Aorta (tissue), 5 donors: ENCODE measurements around the gene IGF1R. TPM values are rescaled to one million over a fixed set of nuclear protein-coding genes. Genes with fewer than 3 reads are reported as not detected.

Experiments used
- ATAC-seq: fragments of 200-7000 bp; cut with Tn5 transposase; one replicate; pipeline ENCODE4 v1.9.1; 2022; ENCODE audit warnings: moderate library complexity; ENCODE audit not compliant: low FRiP score
- DNase-seq, 2 donors: peaks; one replicate each; pipeline ENCODE4 v3.0.0-alpha.2; 2020
- H3K27ac ChIP-seq, 2 donors: one replicate each; pipeline ENCODE4 v1.5.1; 2013; ENCODE audit warnings: low read length in 2 of 2, mild to moderate bottlenecking in 2 of 2, moderate library complexity in 2 of 2, control low read depth in 1 of 2, inconsistent platforms in 1 of 2, low read depth in 1 of 2
- H3K27me3 ChIP-seq, 2 donors: one replicate each; pipeline ENCODE4 v1.6.1; 2013; ENCODE audit warnings: control low read depth in 1 of 2, low read length in 1 of 2, mild to moderate bottlenecking in 1 of 2, moderate library complexity in 1 of 2; ENCODE audit not compliant: insufficient read depth in 2 of 2, control insufficient read depth in 1 of 2
- H3K36me3 ChIP-seq, 2 donors: one replicate each; pipeline ENCODE4 v1.6.1; 2013; ENCODE audit warnings: control low read depth in 1 of 2, low read length in 1 of 2, mild to moderate bottlenecking in 1 of 2; ENCODE audit not compliant: insufficient read depth in 2 of 2, control insufficient read depth in 1 of 2
- H3K4me1 ChIP-seq, 2 donors: one replicate each; pipeline ENCODE4 v1.6.1; 2013; ENCODE audit warnings: low read length in 2 of 2, control low read depth in 1 of 2, mild to moderate bottlenecking in 1 of 2, moderate library complexity in 1 of 2; ENCODE audit not compliant: insufficient read depth in 2 of 2, control insufficient read depth in 1 of 2
- H3K4me3 ChIP-seq, 2 donors: one replicate each; pipeline ENCODE4 v1.5.1; 2013; ENCODE audit warnings: low read length in 2 of 2, control low read depth in 1 of 2, mild to moderate bottlenecking in 1 of 2
- H3K9me3 ChIP-seq: one replicate; pipeline ENCODE4 v1.6.1; 2013; ENCODE audit warnings: mild to moderate bottlenecking, low read length; ENCODE audit not compliant: control insufficient read depth
- WGBS, 2 donors: extraction: QIAGEN DNeasy Blood & Tissue Kit; methylation state at CpG; one replicate each; pipeline ENCODE4 v1.1.7; 2013; 5-methylcytosine and 5-hydroxymethylcytosine counted together
- intact Hi-C, 2 donors: fragments of 100-400 bp; cut with DNase I; formaldehyde crosslinking; loops; one replicate each; pipeline versions ENCODE4 v1.14.2 to v1.15.0; 2022
- polyA plus RNA-seq, 2 donors: library from polyadenylated mRNA; stranded (reverse); fragments of 200-250 nt; gene quantifications; one replicate each; pipeline ENCODE4 v1.2.3, GENCODE V29; 2013
- total RNA-seq, 2 donors: library from RNA; stranded (reverse); fragmentation: NEBNext Ultra II Directional; extraction: Animal tissue kit (Norgen Biotek cat#: 25700); gene quantifications; one replicate each; pipeline ENCODE4 v1.2.1, GENCODE V29; 2021
- donor health status: healthy with polysubstance abuse.
- donor health status: Bipolar disorder and iron deficiency.
- donor health status: DM: no; HTN: no; CAD: no.
- donor health status: DM: no; HTN: no; CAD: no.
- donor health status: DM: yes; HTN: yes; CAD: no.

IGF1R gene
- total and polyA plus RNA-seq, 4 donors: 7.5 to 137 (median 50.7) TPM

DNA sequence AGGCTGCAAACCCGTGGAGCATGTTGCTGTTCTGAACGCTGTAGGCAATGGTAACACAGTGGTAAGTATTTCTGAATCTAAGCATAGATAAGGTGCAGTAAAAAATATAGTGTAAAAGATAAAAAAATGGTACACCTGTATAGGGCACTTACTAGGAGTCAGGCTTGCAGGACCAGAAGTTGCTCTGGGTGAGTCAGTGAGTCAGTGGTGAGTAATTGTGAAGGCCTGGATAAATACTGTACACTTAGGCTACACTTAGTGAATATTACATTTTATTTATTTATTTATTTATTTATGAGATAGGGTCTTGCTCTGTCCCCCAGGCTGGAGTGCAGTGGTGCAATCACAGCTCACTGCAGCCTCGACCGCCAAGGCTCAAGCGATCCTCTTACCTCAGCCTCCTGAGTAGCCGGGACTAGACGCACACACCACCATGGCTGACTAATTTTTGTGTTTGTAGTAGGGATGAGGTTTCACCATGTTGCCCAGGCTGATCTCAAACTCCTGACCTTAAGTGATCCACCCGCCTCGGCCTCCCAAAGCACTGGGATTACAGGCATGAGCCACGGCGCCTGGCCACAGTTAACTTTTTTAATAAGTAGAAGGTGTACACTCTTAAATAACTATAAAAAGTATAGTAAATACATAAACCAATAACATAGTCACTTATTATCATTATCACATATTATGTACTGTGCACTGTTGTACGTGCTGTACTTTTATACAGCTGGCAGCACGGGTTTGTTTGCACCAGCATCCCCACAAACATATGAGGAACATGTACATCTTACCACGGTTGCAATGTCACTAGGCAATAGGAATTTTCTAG is 155.1 kb downstream of the IGF1R start:
- intact Hi-C loops: no loop called here
- Histone ChIP-seq H3K36me3 (no peaks in the 10 kb centered on the region), H3K9me3 (no peaks in the 10 kb centered on the region), H3K4me1 (peaks cover 5 to 20% of the 10 kb centered on the region in 2 donors), H3K4me3 (no peak overlapping the region), H3K27me3 (no peaks in the 10 kb centered on the region), H3K27ac (no peak overlapping the region)
- DNase-seq: no peak
- no peak for ATAC-seq
- 93 to 95% methylated on average over 14 of the region's 14 CpGs for WGBS, 2 donors

DNA sequence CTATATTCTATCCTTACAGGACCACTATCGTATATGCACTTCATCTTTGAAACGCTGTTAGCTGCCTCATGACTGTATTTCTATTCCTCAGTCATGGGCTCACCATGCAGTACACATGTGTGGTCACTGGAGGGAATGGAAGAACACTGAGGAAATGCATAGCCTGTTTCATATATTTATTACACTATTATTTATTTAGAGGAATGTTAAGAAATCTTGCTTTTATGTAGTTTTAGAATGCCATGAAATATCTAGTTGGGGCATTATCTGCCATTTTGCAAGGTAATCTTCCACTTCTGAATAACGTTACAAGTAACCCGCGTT is 155.7 kb downstream of the IGF1R start:
- H3K4me1 ChIP-seq: peaks cover 5 to 17% of the 10 kb centered on the region in 2 donors

DNA sequence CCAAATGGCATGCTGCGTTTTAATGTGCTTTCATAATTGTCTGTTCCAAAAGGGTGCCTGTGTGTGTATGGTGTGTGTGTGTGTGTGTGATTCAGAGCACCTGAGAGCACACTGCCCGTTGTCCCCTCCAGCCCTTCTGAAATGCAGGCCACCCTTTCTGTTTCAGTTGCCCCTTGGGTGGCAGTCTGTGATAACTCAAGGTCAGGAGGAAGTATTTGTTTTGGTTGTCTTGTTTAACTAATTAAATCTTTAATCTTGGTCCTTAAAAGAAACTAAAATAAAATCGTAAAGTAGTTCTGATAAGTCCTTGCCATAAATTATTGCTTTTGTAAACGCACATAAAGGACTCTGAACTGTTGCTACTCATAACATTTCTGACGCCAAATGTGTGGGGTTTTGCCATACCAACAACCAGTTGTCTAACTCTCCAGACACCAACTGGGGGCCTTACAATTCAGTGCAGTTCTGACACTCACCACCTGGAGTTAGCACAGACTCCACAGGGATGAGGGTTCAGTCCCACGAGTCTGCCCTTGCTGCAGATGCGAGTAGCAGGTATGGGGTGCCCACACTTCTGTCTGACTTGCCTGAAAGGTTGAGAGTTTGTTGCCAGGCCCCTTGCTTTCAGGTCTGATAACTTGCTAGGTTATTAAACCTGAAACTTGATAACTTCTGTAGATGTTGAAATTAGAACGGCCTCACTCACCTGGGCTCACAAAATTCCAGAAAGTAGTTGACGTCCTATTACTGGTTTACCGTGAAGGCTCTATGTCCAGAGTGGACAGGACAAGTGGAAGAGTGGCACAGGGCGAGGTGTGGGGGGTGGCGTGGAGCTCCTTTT is 157.3 kb downstream of the IGF1R start:
- no peak for DNase-seq
- no peak for ATAC-seq
- intact Hi-C loops: loop anchor here in 1 of 2 donors (5.0 kb wide), 1 partner anchor 37 kb away; no protein-coding TSS in a partner anchor
- H3K4me1 ChIP-seq: peaks cover 4 to 9% of the 10 kb centered on the region in 2 donors
- WGBS, 2 donors: 63 to 64% methylated on average over 12 of the region's 12 CpGs
- no peak overlapping the region for H3K27ac ChIP-seq
- no peak overlapping the region for H3K4me3 ChIP-seq
- no peaks in the 10 kb centered on the region for H3K36me3 ChIP-seq
- no peaks in the 10 kb centered on the region for H3K27me3 ChIP-seq
- H3K9me3 ChIP-seq: no peaks in the 10 kb centered on the region

More for the DNA sequence above, 155.7 kb downstream of the IGF1R start:
- 85 to 92% methylated on average over 5 of the region's 5 CpGs for WGBS, 2 donors
- H3K9me3 ChIP-seq: no peaks in the 10 kb centered on the region
- DNase-seq: no peak
- no peak overlapping the region for H3K27ac ChIP-seq
- no peaks in the 10 kb centered on the region for H3K36me3 ChIP-seq
- no peak for ATAC-seq
- H3K27me3 ChIP-seq: no peaks in the 10 kb centered on the region
- no peak overlapping the region for H3K4me3 ChIP-seq
- intact Hi-C loops: no loop called here

DNA sequence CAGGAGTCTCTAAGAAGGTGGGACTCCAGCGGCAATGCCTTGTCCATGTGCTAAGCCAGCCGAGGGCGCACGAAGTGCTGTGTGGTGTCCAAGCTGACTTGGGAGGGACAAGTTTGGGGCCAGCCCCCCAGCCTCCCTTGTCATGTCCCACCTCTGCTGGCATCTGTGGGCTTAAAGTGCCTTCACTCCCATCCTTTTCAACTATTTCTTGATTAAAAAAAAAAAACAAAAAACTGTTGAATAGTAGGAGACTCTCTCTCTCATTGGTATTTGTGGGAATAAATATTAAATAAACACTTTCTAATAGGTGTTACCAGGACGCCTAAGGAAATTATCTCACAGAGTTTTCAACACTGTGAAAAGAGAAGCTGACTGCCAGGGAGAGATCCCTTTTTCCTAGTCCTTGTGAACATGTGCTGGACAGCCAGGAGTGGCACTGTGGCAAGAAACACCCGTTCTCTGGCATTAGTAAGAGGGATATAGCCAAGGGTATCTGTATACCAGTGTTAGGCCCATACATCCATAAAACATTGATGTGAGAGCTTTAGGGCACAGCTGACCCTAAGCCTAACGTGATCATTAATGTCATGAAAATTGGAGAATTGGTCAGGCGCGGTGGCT is 158.0 kb downstream of the IGF1R start:
- H3K27me3 ChIP-seq: no peaks in the 10 kb centered on the region
- DNase-seq: no peak
- H3K9me3 ChIP-seq: no peaks in the 10 kb centered on the region
- H3K4me1 ChIP-seq: peaks cover 4 to 7% of the 10 kb centered on the region in 2 donors
- H3K4me3 ChIP-seq: no peak overlapping the region
- H3K27ac ChIP-seq: no peak overlapping the region
- intact Hi-C loops: loop anchor here in 1 of 2 donors (5.0 kb wide), 1 partner anchor 36 kb away; no protein-coding TSS in a partner anchor
- no peaks in the 10 kb centered on the region for H3K36me3 ChIP-seq
- 80 to 83% methylated on average over 9 of the region's 9 CpGs for WGBS, 2 donors
- no peak for ATAC-seq

DNA sequence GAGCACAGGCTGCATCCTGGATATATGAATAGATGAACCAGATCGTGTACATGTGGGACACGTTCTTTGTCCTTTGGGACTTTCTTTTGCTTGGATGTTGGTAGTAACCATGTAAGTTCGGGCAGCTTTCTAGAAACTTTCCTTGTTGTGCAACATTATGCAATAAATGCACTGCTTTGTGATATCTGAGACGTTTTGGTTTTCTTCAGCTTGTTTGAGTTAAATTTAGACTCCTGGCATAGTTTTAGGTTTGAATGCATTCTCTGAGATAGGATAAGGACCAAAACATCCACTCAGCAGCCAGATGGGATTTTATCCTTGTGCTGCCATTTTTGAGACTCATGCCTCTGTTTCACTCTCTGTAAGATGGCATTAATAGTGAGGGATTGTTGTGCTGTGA is 158.9 kb downstream of the IGF1R start:
- H3K4me1 ChIP-seq: peaks cover under 1 to 3% of the 10 kb centered on the region in 2 donors
- no peak for DNase-seq
- ATAC-seq: no peak
- WGBS, 2 donors: 7 to 8% methylated on average over 4 of the region's 4 CpGs
- intact Hi-C loops: loop anchor here in 1 of 2 donors (5.0 kb wide), 1 partner anchor 35 kb away; no protein-coding TSS in a partner anchor
- H3K27ac ChIP-seq: no peak overlapping the region
- H3K4me3 ChIP-seq: no peak overlapping the region
- no peaks in the 10 kb centered on the region for H3K36me3 ChIP-seq
- no peaks in the 10 kb centered on the region for H3K27me3 ChIP-seq
- no peaks in the 10 kb centered on the region for H3K9me3 ChIP-seq

DNA sequence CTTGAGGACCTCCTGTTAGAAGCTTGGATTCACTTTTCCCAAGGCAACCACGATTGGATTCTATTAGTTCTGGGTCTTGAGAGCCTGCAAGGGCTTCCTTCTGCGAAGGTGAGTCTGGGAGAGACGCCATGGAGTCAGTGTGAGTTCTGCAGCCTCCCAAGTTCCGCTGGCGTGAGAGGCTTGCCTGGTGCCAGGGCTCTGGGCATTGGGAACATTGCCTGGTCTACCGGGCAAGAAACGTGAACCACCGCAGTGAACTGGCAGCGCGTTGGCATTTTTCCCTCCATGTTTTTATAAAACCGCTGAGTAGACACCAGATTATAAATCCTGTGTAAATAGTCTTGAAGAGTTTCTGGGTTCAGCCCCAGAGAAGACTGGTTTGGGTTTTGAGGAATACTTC is 160.9 kb downstream of the IGF1R start:
- WGBS, 2 donors: 6 to 10% methylated on average over 11 of the region's 11 CpGs
- DNase-seq (peak in 1 of 2 donors; percentile 66), ATAC-seq (no peak)
- no peaks in the 10 kb centered on the region for H3K9me3 ChIP-seq
- no peaks in the 10 kb centered on the region for H3K27me3 ChIP-seq
- H3K4me1 ChIP-seq: peaks cover 2 to 4% of the 10 kb centered on the region in 2 donors
- H3K27ac ChIP-seq: no peak overlapping the region
- no peak overlapping the region for H3K4me3 ChIP-seq
- intact Hi-C loops: loop anchor here in 1 of 2 donors (5.0 kb wide), 1 partner anchor 33 kb away; no protein-coding TSS in a partner anchor
- no peaks in the 10 kb centered on the region for H3K36me3 ChIP-seq

DNA sequence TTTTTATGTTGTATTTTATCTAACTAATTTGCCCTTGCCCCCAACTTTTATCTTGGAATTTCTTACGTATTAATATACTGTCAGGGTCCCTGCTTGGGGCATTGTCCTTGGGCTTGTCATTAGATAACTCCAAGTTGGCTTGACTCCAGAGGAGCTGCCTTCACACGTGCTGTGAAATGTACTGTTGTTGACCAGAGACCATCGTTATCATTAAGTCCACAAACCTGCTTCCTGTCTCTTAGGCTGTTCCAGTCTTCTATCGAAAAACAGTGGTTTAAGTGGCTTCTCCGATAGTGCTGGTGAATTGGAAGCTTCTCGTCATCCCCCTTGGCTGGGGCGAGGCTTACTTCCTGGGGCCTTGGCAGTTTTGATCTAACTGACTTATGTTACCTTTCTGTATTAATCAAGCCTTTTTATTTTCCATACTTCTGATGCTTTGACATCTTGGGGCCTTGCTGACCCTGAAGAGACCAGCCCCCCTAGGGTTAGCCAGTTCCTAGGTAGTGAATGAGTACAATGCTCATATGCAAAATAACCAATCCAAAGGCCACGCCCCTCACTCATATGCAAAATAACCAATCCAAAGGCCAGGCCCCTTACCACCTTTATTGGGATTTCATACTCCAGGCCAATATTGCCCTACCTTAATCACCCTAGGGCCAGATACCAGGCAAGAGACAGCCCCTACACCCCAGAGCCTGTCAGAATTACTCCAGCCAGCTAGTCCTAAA is 164.5 kb downstream of the IGF1R start:
- Histone ChIP-seq H3K9me3 (no peaks in the 10 kb centered on the region), H3K36me3 (no peaks in the 10 kb centered on the region), H3K4me1 (peaks cover 5 to 11% of the 10 kb centered on the region in 2 donors), H3K27me3 (no peaks in the 10 kb centered on the region), H3K27ac (no peak overlapping the region), H3K4me3 (no peak overlapping the region)
- DNase-seq: no peak
- intact Hi-C loops: no loop called here
- no peak for ATAC-seq
- WGBS, 2 donors: 66 to 67% methylated on average over 8 of the region's 8 CpGs

DNA sequence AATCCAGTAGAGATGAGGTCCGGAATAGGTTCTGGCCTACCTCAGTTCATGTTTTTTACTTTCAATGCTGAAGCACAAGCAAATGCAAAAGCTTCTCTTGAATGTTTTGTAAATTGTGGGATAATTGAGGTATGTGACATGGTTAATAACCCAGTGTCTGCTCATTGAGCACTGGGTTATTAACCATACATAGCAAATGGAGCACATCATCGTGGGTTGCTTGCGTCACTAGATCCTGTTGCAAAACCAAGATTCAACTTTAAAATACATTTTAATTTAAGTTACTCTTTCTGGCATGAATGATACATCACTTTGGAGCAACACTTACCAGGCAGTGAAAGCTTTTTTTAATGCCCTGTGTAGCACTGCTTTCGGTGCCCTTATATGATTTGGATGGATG is 165.6 kb downstream of the IGF1R start:
- no peak for DNase-seq
- no peak for ATAC-seq
- intact Hi-C loops: no loop called here
- 96 to 97% methylated on average over 4 of the region's 4 CpGs for WGBS, 2 donors
- no peak overlapping the region for H3K27ac ChIP-seq
- peaks cover 5 to 11% of the 10 kb centered on the region in 2 donors for H3K4me1 ChIP-seq
- H3K27me3 ChIP-seq: no peaks in the 10 kb centered on the region
- no peak overlapping the region for H3K4me3 ChIP-seq
- no peaks in the 10 kb centered on the region for H3K9me3 ChIP-seq
- H3K36me3 ChIP-seq: no peaks in the 10 kb centered on the region
